ENCODE measurements around the gene HOXB1. TPM values are rescaled to one million over a fixed set of nuclear protein-coding genes. Genes with fewer than 3 reads are reported as not detected.

Gene HOXB1
- total RNA-seq, 1 donor from 2014 or later, result 0.31 TPM

GRCh38 chr17:48567646-48568354 is 37.0 kb upstream of the HOXB1 start:
- no peak for DNase-seq (ENCODE audit: low spot score)

GRCh38 chr17:48567209-48567608 is 36.4 kb upstream of the HOXB1 start:
- DNase-seq (ENCODE audit: low spot score), result no peak

DNA sequence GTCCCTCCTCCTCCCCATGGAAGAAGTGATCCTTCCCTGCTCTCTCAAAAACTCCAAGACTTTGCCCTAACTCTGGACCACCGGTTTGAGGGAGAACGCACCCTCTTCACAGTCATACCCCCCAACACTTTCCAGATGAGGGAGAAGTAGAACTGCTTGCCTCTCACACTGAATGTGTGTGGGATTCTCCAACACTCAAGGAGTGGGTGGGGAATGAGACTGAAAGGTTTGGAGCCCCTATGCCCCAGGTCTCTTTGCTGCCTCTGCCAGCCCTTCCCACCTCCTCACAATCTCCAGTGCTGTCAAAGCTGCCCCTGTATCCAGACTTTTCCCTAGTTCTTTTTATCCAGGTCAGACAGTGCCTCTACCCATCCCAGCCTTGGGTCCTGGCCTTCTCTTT is 35.9 kb upstream of the HOXB1 start:
- DNase-seq (ENCODE audit: low spot score), result no peak

DNA sequence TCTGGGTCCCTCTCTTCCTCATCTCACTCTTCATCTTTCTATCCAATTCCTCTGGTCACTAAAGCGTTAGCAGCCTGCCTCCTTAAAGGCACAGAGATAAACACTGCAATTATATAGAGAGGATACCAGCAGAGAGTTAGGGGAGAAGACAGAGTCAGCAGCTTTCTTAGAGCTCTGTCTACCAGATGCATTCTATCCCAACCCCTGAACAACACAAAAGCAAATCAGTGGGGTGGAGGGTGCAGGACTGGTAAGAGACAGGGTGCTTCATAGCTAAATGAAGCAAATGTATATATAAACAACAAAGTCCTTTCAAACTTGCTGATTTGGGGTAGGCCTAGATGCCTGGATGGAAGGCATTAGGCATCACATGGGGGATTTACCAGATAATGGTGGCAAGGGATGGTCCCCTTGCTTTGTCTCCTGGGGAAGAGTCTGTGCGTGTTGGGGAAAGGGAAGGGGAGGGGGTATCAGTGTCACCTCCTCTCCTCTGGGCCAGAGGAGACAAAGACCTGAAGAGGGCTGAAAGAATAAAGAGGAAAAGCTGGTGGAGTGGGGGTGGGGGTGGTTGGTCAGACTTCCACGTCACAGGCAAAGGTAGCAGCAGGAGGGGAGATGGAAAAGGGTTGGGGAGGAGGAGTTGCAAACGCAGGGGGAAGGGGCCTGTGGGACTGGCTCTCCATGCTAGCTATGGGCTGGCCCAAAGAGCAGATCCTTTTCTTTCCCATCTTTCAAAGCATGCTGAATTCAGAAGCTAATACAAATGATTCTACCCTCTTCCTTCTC is 35.3 kb upstream of the HOXB1 start:
- no peak for DNase-seq (ENCODE audit: low spot score)

GRCh38 chr17:48565022-48565554 is 34.3 kb upstream of the HOXB1 start:
- no peak for DNase-seq (ENCODE audit: low spot score)

- no peak for DNase-seq (ENCODE audit: low spot score)
Measured at GRCh38 chr17:48564188-48565021, 33.6 kb upstream of the HOXB1 start.

GRCh38 chr17:48563867-48564187 is 33.0 kb upstream of the HOXB1 start:
- no peak for DNase-seq (ENCODE audit: low spot score)

DNA sequence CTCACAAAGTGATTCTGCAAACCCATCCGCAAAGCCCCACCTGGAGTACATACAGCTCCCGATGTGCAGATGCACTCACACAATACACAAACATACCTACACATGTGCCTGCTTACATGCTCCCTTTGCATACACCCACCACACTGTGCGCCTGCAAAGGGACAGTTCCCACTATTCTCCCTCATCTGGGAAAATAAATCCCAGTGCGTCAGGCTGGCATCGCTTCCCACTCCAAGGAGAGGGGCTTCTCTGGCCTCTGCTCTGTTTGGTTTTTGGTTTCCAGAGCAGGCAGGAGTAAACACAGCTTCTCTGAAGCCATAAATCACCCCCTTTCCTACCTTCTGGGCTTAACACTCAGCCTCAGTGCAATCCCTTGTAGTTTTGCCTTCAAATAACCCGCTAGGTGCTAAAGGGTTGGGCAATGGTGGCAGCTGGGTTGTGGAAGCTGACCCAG is 32.6 kb upstream of the HOXB1 start:
- no peak for DNase-seq (ENCODE audit: low spot score)

GRCh38 chr17:48562934-48563333 is 32.1 kb upstream of the HOXB1 start:
- DNase-seq (ENCODE audit: low spot score), result no peak

DNA sequence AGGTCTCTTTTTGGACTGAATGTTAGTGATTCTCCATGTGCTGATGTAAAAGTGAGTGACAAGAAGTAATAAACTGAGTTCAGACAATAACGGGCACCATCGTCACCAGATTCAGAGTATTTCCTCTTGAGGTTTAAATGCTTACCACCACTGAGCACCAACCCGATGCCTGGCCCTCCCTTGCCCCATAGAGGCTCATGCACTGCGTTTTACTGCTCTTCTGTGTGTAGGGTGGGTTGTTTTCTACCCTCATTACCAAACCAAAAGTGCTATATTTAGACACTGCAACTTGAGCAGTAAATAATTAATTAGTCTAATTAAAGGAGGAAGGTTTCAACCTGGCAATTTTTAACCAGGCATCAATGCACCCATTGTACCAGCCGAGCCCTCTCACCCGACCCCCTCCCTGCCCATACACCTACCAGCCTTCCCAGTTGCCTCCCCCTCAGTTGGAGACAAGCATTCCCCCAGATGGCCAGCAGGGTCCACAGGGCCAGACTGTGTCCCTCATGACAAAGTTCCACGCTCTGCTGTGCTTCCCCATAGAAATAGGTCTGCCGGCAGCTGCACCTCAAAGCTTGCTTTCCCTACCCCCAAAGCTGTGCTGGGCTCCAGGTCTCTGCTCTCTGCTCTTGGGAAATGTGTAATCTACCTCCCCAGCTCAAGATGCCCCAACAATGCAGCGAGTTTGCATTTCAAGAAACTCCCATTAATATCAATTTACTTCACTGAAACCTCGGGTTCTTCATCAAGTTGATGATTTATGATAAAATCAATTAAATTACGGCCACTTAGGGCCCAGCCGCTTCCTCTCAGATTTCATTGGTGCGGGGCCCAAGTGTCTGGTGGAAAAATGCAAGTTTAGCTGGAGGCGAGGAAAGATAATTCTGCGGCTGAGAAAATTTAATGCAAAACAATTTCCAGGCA is 31.3 kb upstream of the HOXB1 start:
- no peak for DNase-seq (ENCODE audit: low spot score)

DNA sequence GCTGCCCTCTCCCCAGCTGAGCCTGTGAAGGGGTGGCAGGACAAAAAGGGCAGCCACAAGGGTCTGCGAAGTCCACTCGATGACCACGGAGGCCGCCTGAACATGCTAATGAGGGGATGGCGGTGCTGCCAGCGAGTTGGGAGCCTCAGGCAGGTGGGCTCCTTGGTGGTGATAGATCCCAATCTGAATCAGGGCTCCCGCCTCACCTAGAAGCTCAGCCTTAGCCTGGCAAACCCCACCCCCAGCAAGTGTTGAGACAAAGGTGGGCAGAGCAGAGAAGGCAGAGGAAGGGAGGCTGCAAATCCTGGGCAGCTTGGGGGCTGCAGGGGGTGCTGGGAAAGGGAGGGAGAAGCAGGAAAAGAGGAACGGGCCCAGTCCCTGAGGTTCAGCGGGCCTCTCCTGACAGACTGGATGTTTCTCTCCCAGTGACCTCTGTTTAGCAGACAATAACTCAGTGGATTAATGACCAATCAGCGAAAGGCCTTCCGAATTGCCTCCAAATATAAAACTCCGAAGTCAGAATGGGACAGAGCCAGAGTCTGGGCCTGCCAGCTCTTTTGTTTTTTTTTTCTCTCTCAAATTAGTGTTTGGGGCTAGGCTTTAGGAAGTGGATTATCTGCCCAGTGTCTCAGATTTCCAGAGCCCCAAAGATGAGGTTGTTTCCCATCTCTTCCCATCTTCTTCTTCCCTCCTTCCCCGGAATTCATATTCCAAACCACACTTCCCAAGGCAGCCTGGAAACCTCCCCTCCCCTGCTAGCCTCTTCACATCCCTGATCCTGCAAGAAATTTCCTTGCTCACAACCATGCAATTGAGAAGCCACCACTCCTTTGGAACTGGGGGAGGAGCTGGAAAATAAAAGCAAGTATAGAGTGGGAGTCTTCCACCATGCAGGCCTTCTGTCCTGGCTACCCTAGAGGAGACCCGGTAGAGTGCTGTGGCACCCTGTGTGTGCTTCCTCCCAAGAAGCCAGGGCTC is 29.3 kb upstream of the HOXB1 start:
- DNase-seq (ENCODE audit: low spot score), result no peak

DNA sequence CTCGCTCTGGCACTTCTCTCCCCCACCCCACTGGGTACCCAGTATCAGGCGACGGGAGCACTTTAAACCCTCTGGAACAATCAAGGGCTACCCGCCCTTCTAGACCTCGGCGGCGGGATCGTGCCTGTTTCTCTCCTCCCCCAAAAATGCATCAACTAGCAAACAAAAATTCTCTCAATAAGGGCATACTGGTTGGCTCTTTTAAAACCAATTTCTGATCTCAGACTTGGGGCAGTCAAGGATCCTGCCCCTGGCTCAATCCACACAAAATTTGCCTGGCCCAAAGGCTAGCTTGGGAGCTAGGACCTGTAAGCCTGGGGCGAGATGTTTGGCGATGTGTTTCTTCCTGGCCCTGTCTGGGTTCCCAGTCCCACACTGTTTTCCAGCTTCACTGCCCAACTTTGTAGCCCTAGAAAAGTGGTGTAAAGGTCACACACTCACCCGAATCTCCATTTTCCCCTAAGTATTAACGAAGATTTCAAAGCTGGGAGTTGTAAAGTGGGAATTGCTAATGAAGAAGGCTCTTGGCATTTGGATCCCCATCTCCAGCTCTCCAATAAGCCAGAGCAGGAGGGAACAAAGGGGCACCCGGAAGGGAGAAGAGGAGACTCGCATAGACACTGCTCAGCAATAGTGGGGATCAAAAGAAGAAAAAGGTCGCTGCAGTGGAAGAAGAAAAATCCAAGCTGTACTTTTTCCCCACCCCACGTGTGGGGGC is 28.5 kb upstream of the HOXB1 start:
- DNase-seq (ENCODE audit: low spot score), result no peak

DNA sequence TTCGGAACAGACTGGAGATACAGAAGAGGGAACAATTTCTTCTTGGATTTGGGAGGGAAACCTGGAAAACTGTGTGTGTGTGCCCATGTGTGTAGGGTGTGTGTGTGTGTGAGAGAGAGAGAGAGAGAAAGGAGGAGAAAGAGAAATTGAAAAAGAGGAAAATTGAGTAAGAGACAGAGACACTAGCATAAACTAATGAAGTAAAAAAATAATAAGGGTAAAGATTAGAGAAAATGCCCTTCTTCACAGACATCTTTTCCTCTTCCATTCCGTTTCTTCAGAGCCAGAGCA is 28.0 kb upstream of the HOXB1 start:
- no peak for DNase-seq (ENCODE audit: low spot score)

GRCh38 chr17:48558057-48558830 is 27.4 kb upstream of the HOXB1 start:
- no peak for DNase-seq (ENCODE audit: low spot score)

DNA sequence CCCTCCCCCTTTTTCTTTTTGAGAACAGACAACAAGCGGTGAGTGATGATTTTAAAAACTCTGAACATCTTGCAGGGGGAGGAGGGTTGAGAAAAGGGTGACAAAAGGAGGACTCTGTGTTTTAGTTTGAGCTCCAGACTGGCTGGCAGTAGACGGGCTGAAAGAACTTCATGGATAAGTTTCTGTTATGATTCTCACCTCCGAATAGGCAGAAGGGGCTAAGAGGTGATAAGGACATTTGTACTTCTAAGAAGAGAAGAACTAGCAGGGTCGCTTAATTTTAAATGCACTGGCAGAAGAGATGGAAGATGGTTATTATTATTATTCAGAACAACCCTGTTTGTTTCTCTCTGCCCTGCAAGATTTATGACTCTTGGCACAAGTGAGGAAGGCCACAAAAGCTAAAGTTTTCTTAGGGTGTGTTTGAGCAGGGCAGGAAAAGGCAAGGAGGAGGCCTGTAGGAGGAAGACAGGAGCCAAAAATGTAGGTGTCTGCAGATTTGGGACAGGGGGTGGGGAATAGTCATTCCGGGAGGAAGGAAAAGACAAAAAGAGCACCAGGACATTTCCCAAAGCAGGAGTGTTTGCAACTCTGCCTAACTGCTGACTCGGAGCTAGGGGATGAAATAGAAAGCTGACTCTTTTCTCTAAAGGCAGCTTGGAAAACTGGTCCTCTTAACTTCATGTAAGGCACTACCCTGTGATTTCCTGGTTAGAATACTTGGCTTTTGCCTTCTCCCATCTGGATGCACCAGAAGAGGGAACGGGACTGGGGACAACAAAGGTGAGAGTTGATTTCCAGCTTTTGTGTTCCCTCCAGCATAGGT is 26.0 kb upstream of the HOXB1 start:
- DNase-seq (ENCODE audit: low spot score), result no peak

DNA sequence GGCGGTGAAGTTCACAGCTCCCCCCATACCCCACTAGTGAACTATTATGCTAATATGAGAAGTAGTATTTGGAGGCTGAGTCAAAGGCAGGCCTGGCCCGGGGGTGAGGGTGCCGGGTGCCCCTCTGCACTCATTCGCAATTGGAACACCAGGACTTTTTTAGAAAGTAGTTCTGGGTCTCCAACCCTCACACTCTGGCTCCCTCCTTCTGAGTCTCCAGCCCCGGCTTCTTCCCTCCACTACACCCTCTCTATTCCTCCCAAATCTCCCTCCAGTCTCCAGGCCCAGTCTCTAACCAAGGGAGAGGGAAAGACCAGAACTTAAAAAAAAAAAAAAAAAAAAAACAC is 25.4 kb upstream of the HOXB1 start:
- no peak for DNase-seq (ENCODE audit: low spot score)

DNA sequence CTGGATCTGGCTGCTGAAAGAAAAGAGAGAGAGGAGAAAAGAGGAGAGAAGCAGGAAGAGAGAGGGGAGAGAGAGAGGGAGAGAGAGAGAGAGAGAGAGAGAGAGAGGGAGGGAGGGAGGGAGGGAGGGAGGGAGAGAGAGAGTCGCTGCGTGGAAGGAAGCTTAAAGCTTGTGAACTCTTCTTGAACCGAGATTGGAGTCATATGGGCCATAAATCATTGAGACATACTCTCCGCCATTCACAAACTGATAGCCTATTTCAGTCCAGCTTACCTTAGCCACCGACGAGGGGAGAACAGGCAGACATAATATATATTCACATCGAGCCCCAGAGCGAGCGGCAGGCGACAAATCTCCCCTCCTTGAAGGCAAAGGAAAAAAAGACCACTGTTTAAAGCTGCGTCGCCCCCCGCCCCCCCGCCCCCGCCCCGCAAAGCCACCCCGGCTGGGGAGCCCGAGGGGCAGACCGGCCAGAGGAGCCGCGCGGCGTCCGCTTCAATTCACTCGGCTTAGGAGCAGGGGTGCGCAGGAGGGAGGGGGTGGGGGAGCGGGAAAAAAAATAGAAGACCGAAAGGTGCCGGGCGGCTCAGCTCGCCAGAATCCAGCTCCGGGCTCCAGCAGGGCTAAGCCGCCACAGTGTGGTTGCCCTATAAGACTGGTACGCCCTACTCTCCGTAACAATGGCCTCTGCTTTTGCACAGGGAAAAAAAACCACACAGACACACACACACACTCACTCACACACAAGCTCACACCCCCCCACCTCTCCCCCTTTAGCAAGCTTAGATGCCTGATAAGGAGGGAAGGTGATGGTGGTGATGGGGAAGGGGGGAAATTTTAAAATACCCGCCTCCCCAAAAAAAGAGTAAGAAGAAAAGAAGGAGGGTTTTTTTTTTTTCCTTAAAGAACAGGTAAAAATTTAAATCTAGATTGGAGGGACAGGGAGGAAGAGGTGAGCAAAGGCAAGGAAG is 24.7 kb upstream of the HOXB1 start:
- DNase-seq (ENCODE audit: low spot score), result no peak

Data from ureter (tissue), 1 donor.